Measurements from ENCODE around the gene S100PBP.
"Not testable (repeated sequence)": the region's sequence is repeated elsewhere in the genome, so short reads cannot be mapped to it uniquely, and the experiment has no call there.

The S100PBP gene

DNA sequence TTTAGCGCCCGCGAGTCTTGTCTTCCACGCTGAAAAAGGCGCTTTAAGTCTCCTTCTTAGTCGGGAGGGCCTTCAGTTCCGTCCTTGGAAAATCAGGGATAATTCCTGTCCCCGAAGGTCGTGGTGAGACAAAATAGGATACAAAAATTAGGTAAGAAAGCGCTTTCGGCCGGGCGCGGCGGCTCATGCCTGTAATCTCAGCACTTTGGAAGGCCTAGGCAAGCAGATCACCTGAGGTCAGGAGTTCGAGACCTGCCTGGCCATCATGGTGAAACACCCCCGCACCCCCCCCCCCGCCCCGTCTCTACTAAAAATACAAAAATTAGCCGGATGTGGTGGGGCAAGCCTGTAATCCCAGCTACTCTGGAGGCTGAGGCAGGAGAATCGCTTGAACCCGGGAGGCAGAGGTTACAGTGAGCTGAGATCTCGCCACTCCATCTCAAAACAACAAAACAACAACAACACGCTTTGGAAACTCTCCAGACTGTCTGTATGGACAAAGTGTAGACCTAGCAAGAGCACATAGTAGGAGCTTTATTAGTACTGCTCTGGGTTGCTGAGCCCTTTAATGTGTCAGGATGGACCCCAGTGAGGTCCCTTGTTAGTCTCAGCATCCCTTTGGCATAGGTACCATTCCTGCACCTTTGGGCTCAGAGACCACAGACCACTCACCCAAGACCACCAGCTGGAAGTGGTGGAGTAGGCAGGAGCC lies 84.5 kb downstream of the S100PBP start:
- DNase-seq, result no peak

DNA sequence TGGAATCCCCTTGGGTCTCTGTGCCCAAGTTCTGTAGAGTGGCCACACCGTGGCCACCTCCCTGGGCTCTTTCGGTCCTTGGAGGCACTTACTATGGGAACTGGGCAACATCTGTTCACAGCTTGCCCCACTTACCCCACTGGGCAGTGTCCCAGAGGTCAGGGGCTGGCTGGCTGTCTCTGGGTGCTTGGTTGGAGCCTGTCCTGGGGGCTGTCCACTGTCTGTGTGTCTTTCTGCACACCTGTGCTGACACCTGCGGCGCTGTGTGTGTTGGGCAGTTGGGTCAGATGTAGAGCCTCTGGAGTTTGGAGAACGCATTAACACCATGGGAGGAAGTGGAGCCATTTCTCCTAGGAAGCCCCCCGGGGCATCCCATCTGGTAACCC lies 85.1 kb downstream of the S100PBP start:
- DNase-seq, result no peak

DNA sequence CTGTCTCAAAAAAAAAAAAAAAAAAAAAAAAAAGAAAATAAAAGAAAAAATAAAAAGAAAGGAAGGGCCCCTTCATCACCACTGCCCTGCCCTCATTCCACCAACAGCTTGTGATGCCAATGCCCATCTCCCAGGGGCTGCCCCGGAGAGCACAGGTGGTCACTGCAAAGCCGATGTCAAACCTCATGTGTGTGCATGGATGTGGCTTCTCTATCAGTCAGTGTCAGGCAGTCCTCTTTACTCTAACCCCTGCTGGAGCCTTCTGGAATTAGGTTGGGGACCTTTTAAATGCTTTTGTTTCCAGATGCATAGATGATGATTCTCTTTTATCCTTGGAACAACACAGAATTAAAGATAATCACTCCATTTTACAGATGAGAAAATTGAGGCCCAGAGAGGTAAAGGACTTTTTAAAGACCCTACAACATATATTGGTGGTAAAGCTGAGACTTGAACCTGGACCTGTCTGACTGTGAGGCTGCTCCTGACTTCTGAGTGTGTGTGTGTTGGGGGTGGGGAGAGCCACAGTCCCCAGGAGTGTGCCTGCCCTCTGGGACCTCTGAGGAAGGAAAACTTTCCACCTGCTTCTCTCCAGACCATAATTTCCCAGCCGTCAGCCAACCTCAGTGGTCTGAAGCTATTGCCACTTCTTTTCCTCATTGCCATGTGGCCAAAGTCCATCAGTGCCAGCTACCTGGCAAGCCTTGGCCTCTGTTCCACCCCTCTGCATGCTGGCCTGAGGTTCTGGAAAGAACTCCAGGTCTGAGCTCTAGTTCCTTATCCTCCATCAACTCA lies 86.7 kb downstream of the S100PBP start:
- DNase-seq, result no peak

DNA sequence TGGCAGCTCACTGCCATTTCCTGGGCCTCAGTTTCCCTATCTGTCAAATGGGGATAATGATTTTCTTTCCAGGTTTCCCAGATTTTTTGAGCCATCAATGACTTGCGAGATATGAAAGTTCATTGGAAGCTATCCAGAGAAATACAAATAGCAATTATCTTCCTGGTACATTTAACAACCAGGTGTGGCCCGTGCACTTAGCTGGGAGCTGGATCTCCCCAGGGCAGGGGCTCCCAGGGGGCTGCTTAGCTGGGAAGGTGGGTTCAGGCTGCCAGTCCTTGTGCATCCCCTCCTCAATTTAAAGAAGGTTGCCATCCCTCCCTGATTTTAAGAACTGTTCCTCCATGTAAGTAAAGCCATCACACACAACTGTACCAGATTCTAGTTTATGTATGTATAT lies 87.3 kb downstream of the S100PBP start:
- DNase-seq, result no peak

DNA sequence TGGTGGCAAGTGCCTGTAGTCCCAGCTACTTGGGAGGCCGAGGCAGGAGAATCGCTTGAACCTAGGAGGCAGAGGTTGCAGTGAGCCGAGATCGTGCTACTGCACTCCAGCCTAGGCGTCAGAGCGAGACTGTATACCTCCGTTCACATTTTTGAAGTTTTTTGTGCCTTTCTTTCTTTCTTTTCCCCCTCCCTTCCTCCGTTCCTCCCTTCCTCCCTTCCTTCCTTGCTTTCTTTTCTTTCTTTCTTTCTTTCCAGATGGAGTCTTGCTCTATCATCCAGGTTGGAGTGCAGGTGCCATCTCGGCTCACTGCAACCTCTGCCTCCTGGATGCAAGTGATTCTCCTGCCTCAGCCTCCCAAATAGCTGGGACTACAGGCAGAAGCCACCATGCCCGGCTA lies 88.1 kb downstream of the S100PBP start:
- DNase-seq, result not testable (repeated sequence)

DNA sequence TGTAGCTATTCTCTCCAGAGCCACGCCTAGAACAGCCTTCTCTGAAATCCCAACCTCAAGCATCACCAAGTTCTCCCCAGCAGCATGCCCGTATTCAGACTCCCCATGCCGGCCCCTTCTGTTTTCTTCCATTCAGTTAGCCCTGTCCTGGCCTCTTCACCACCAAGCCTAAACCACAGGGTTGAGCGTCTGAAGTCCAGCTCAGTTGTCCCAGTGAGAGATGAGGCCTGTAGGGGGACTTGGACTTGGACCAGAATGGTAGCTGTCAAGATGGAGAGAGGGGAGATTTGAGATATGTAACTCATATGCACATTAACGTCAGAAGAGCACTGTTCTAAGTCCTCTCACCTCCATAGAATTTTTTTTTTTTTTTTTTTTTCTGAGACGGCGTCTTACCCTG lies 89.2 kb downstream of the S100PBP start:
- DNase-seq, result no peak

DNA sequence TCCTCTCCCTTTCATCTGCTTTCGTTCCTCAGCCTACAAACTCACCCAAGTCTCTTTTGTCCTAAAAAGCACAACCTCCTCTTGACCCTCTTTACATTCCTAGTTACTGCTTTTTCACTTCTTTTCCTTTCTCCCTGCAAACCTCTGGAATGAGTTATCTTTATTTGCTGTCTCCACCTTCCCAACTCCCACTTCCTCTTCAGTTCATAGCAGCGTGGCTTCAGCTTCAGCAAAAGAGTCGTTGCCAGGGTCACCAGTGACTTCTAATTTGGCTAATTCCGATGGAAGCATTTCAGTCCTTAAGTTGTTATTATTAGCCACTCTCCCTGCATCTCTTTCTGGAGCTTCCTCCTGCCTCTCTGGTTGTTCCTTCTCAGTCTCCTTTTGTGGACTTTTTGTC lies 90.0 kb downstream of the S100PBP start:
- no peak for DNase-seq
